GM12865 (cell line): ENCODE measurements around the gene PREX1.

Experiments used
- DNase-seq: peaks from one replicate; pipeline ENCODE4 v3.0.0; 2010; ENCODE audit warnings: low read depth
- H3K4me3 ChIP-seq: 2 replicates; pipeline ENCODE4 v1.5.1; 2011; ENCODE audit warnings: mild to moderate bottlenecking, low read depth, low read length, control low read depth
- TF ChIP-seq, protein P1 (sequence below): IDR thresholded peaks from 2 replicates; pipeline ENCODE4 v1.5.1; 2011; ENCODE audit warnings: low read length, control low read depth, low read depth, inconsistent platforms; ENCODE audit not compliant: insufficient read depth; ENCODE audit errors: missing control alignments

Gene PREX1

DNA sequence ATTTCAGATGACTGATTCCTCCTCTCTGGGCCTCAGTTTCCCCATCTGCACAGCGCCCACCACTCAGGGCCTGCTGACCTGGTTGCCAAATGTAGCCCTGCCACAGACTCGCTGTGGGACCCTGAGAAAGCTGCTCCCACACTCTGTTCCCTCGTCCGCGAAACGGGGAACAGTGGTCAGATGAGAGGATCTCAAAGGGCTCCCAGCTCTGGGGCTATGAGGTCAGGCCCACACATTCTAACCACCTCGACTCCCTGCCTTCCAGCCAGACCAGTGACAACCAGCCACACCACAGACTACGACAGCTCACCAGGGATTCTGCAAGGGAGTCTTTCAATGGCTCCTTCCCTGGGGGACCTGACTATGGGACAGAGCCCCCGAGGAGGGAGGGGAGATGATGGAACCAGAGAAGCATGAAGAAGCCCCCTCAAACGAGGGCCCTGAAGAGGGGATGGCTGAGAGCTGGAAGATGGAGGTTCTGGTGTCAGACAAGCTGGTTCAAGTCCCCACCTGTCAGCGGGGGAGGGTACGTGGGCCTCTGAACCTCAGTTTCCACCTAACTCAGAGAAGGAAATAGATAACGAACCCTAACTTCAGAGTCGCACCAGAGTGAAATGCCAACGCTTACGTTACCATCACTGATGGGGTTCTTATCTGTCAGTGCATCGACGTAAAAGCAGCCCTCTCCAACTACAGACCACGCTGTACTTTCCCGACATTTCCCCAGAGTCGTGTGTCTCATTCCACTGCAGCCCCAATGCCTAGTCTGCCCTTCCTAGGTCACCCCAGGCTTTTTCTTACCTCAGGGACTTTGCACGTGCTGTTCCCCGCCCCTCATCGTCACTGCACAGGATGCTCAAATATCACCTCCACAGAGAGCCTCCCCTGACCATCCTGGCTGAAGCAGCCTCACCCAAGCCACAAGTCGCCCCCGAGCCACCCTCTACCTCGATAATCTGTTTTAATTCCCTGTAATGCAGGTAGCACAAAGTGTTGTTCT is 60.5 kb downstream of the PREX1 start:
- TF ChIP-seq, protein P1, sequence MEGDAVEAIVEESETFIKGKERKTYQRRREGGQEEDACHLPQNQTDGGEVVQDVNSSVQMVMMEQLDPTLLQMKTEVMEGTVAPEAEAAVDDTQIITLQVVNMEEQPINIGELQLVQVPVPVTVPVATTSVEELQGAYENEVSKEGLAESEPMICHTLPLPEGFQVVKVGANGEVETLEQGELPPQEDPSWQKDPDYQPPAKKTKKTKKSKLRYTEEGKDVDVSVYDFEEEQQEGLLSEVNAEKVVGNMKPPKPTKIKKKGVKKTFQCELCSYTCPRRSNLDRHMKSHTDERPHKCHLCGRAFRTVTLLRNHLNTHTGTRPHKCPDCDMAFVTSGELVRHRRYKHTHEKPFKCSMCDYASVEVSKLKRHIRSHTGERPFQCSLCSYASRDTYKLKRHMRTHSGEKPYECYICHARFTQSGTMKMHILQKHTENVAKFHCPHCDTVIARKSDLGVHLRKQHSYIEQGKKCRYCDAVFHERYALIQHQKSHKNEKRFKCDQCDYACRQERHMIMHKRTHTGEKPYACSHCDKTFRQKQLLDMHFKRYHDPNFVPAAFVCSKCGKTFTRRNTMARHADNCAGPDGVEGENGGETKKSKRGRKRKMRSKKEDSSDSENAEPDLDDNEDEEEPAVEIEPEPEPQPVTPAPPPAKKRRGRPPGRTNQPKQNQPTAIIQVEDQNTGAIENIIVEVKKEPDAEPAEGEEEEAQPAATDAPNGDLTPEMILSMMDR, result no peak
- no peak overlapping the region for H3K4me3 ChIP-seq
- no peak for DNase-seq

DNA sequence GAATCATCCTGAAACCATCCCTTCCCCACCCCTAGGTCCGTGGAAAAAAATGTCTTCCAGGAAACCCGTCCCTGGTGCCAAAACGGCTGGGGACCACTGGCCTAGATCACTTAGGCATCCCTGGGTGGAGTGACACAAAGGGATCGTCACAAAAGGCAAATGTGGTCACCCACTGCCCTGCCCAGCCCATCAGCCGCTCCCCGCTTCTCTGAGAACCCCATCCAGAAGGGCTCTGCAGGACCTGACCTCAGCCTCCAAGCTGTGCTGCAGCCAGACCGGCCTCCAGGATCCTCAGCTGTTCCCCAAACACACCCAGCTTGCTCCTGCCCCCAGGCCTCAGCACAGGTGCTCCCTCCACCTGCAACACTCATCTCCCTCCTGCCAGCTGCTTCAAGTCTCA is 61.6 kb downstream of the PREX1 start:
- TF ChIP-seq, protein P1, result no peak
- DNase-seq, result no peak

DNA sequence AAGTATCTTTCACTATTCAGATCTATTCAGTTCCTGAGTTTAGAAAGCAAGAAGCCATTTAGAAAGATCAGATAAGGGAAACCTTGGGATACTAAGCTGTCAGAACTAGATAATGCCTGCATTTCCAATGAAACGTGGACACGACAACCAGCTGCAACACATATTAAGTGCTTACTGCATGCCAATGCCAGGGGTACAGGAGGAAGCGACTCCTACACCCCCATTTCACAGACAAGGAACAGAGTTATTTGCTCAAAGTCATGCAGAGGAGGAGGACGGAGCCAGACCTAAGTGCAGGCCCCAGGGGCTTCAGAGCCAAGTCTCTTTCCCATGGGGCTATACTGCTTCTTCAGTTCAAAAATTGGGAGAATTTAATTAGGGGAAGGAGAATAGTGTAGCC is 62.4 kb downstream of the PREX1 start:
- TF ChIP-seq, protein P1, result no peak
- no peak overlapping the region for H3K4me3 ChIP-seq
- no peak for DNase-seq

More for the DNA sequence above, 61.6 kb downstream of the PREX1 start:
- H3K4me3 ChIP-seq, result no peak overlapping the region

DNA sequence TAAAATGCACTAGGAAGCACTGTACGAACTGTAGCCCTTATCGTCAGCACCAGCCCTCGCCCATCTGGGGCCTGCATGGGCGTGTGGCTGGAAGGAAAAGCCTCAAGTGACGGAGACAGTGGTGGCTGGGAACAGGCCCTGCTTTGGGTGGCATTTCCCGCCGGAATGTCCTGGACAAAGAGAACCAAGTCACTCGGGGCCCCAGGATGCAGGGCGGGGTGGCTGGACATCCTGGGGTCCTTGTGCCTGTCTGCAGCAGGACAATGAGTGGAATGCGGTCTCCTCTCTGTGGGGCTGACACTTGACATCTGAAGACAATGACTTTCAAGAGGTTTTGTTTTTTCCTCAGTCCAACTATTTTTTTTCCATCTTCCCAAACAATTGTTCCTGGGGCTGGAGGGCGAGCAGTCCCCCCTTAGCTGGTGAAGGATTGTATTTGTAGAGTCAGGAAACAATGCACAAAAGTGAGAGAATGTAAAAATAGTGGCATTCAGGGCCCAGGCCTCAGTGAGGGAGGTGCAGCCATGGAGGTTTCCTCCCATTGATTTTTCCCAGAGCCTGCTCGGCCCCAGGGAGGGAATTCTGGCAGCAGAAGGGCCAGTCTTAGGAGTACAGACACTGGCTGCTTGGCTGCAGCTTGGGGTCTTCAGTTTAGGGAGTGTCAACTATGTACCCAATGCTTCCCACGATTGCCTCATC is 64.4 kb downstream of the PREX1 start:
- no peak overlapping the region for H3K4me3 ChIP-seq
- TF ChIP-seq, protein P1, result no peak
- DNase-seq, result no peak

DNA sequence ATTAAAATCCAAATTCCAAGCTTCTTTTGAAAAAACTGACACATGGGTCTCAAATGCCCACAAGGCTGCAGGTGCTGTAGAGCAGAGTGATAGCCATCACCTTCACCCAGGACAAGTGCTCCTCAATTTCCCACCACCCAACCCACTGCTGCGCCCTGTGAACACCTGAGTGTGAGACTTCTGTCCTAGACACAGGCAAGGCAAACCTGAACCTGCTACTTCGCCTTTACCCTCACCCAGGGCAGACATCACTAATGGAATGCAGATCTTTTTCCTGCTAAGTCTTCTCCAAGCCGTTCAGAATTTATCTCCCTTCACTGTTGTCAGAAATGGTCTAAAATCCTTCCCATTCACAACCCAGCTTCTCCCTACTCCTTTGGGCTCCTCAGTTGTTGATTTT is 65.9 kb downstream of the PREX1 start:
- DNase-seq, result no peak
- H3K4me3 ChIP-seq, result no peak overlapping the region
- TF ChIP-seq, protein P1, result no peak

DNA sequence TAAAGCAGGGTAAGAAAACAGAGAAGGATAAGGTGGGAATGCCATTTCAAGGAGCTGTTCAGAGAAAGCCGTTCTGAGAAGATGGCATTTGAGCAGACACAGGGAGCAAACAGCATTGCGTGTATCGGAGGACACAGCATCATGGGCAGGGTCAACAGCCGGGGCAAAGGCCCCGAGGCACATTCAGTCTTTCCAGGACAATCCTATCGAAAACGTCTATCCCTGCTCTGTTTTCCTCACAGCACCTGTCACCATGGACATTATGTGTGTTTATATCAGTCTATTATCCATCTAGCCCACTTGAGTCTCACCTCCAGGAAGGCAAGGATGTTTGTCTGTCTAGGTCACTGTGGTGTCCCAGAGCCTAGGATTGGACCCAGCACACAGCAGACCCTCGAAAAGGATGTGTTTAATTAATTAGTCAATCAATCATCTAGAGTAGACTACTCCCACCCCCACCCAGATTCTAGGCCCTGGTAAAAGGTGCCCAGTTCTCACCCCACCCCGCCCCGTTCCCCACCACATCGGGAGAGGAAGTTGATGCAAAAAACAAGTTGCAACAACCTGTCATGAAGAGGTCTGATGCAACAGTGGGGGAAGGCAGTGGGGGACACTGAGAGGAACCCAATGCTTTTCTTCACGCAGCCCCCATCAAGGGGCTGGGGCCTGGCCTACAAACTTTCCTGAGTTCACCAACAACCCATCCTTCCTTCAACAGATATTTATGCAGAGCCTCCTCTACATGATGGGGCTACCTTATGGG is 66.6 kb downstream of the PREX1 start:
- peak; percentile 48 for DNase-seq
- TF ChIP-seq, protein P1, result no peak
- no peak overlapping the region for H3K4me3 ChIP-seq
